NCI-H2171 (cell line): ENCODE data around the gene SNRNP48.

Experiments used
- DNase-seq: peaks from one replicate; lab custom pipeline; 2025; lab: John Stamatoyannopoulos, UW

Gene SNRNP48, protein sequence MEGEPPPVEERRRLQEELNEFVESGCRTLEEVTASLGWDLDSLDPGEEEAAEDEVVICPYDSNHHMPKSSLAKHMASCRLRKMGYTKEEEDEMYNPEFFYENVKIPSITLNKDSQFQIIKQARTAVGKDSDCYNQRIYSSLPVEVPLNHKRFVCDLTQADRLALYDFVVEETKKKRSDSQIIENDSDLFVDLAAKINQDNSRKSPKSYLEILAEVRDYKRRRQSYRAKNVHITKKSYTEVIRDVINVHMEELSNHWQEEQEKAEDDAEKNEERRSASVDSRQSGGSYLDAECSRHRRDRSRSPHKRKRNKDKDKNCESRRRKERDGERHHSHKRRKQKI

DNA sequence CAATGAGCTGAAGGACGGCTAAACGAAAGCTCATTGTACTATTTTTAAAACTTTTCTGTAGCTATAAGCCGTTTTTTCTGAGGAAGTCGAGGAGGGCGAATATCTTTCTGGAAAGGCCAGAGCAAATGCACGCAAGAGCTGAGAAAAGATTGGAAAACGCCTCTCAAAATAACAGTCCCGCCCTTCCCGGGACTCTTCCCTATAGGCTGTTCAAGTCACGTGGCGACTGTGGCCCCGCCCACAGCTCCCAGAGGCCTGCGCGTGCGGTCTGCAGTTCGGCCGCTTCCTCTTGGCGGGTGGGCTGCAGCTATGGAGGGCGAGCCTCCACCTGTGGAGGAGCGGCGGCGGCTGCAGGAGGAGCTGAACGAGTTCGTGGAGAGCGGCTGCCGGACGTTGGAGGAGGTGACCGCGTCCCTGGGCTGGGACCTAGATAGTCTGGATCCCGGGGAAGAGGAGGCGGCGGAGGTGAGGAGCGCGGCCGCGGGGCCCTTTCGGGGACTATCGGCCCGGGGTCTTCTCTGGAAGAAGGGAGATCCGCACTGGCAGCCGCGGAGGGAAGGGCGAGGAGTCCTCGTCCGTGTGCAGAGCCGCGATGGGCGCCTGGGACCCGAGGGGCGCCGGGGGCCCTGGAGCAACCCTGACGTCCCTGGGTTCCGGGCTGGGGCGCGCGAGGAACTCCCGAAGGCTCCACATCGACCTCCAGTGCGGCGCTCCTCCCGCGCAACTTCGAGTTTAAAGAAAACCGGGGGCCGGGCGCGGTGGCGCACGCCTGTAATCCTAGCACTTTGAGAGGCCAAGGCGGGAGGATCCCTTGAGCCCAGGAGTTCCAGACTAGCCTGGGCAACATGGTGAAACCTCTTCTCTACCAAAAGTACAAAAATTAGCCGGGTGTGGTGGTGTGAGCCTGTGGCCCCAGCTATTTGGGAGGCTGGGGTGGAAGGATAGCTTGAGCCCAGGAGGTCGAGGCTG is at the start of gene SNRNP48:
SNRNP48 (plus strand) TSS at position 250 of the 969 bp plus-strand sequence; CDS start at position 310, 60 bp downstream.
- DNase-seq = peak; percentile 94

- no peak for DNase-seq
Observed at GRCh38 chr6:7540595-7540994, 49.4 kb upstream of the SNRNP48 start.

GRCh38 chr6:7541175-7542064 is 48.6 kb upstream of the SNRNP48 start, which contains the start of gene DSP:
TSS of gene DSP (plus strand) at chr6:7541671. CDS start at chr6:7541916, 245 bp downstream.
- DNase-seq = peak; percentile 68

DNA sequence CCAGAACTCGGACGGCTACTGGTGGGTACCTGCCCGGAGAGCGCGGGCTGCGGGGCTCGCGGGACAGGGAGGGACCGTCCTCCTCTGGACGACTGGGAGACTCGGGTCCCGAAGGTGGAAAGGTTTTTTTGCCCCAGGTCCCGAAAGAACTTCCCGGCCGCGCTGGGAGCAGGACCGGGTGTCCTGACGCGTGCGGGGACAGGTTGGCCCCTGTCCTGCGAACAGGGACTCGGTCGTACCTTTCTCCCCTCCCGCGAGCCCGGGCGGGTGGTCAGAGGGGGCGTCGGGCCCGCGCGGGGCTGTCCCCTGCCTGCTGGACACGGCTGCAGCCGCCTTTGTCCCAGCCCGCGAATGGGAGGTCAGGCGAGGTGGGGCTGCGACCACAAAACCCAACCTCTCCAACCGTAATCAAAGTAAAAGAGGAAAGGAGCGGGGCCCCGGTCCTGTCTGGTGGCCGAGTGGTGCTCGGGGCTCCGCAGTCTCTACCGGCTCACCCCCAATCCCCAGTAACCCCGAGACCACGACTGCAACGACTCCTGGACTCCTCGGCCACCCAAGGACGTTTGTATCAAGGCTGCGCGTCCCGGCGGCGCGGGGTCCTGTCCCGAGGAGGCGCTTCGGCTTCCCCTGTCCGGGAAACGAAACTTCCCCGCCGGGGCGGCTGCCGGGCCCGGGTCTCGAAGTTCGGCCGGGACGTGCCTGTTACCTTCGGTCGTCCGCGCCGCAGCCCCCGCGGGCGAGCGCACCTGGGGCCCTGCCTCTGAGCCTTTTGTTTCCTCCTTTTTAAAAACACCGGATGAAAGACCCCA is 47.7 kb upstream of the SNRNP48 start:
- no peak for DNase-seq

DNA sequence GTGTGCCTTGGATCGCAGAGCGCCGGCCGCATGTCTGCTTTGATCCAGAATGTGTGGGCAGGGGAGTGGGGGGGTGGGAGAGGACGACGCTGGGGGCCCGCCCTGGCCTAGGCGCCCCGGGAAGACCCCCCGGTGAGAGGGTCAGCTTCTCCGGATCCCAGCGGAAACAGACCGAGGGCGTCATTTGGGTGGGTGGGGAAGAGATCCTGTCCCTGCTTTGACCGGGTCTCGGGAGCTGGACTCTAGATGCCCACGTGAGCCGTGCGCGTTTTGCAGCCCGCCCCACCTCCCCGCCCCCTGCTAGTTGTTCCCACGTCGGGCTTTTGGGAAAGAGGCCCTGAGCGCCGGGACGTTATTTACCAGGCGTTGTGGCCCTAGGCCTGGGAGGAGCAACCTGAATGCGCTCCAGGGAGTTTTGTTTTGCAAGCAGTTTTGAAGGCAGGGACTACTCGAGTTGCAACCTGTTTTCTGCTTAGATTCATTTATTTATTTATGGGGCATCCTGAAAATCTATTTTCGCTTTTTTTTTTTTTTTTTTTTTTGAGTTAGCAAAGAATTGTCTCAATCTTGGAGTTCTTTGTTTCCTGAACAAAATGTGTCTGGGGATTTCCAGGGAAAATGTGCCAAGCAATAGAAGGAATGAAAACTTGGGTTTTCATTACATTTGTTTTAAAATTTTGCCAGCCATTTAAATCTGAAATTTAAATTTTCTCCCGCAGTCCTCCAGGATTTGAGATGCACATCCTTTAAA is 46.9 kb upstream of the SNRNP48 start:
- peak; percentile 49 for DNase-seq

DNA sequence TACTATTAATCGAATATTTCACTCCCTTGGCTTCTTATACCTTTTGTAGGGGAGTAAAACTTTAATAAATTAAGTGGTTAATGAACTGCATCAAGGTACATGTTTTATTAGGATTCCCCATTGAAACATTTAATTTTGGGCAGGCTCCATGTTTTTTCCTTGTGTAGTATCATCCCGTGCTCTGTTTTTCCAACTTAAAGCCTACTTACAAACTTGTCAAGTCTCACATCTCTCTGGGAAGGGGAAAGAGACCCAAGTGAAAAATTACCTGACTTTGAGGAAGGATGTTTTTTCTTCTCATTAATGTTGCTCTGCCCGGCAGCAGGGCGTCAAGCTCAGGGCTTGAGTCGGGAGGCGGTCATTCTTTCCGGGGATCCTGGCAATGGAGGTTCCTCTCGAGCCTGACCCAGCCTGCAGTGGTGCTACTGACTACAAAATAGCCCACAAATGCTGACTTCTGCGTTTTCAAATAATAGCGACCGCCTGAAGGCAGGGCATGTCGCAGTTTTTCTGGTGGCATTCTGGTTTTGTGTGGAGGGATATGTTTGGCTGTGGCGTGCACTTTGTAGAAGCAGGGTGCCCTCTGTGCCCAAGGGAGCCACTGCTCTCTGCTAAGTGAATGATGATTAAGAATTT is 46.1 kb upstream of the SNRNP48 start:
- DNase-seq = no peak

GRCh38 chr6:7544597-7544996 is 45.4 kb upstream of the SNRNP48 start:
- no peak for DNase-seq

DNA sequence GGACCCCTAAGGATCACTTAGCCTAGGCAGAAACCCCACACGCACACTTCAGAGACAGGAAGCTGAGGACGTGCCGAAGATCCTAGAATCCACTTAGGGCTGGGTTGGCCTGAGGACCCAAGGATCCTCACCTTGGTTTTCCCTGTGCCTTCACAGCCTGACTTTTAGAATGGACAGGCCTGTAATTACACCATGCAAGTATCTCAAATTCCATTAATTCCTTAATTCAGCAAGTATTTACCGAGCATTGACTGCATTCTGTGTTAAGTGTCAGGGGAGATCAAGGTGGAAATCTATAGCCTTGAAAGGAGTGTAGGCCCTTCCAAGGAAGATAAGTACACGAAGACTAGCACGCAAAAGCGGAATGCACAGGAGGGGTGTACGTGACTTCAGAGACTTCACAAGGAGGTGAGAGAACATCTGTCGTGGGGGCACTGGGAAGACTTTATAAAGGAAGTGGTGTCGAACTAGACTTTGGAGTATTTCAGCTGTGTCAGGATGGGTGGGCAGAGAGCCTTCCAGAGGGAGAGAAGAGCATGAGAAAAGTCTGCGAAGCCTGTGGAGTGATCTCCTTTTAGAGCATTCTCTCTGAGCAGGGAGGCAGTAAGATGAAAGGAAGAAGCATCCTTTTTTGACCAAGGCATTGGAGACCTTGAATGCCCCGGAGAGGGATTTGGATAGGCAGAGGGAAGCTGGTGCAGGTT is 44.5 kb upstream of the SNRNP48 start:
- no peak for DNase-seq

GRCh38 chr6:7546020-7546369 is 44.0 kb upstream of the SNRNP48 start:
- DNase-seq = no peak

DNA sequence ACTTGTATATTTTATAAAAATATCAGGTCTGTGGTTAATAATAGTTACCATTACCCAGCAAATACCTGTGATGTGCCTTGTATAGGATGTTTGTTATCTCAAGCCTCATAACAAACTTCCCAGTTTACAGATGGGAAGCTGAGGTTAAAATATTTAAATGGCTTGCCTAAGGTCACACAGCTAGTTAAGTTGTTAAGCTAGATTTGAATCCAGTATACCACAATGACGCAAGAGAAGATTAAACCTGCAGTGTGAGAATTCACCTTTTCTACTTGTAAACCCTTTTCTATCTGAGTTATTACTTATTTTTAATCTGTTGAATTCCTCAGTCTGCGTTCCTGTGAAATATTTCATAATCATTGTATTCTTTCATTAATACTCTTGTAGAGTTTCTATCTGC is 43.6 kb upstream of the SNRNP48 start:
- no peak for DNase-seq

- no peak for DNase-seq
Observed at GRCh38 chr6:7546896-7547295, 43.1 kb upstream of the SNRNP48 start.

DNA sequence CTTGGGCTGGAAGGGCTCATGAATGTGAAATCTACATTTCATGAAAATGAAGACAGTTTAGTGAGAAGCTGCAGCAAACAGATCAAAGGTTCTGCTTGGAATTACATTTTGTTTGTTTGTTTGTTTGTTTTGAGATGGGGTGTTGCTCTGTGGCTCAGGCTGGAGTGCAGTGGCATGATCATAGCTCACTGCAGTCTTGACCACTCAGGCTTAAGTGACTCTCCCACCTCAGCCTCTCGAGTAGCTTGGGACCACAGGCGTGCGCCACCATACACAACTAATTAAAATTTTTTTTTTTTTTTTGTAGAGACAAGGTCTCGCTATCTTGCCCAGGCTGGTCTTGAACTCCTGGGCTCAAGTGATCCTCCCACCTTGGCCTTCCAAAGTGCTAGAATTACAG is 42.7 kb upstream of the SNRNP48 start:
- DNase-seq = no peak

- no peak for DNase-seq
Observed at GRCh38 chr6:7550433-7550801, 39.6 kb upstream of the SNRNP48 start.

GRCh38 chr6:7554533-7555275 is 35.3 kb upstream of the SNRNP48 start:
- no peak for DNase-seq

DNA sequence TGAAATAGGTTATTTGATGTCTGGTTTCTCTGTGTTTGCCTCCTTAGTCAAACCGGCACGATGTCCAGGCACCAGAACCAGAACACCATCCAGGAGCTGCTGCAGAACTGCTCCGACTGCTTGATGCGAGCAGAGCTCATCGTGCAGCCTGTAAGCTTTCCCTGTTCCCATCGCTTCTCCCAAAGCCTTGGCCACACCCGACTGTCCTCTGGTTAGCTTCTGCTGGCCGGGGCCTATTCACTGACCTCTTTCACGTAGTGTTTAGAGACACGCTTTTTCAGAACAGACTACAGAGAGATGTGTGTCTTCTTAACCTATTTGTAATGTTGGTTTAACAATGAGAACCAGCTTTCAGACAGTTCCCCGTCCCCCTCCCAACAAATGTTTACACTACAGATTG is 34.3 kb upstream of the SNRNP48 start:
- DNase-seq = no peak

- no peak for DNase-seq
Observed at GRCh38 chr6:7556394-7557106, 33.4 kb upstream of the SNRNP48 start.

DNA sequence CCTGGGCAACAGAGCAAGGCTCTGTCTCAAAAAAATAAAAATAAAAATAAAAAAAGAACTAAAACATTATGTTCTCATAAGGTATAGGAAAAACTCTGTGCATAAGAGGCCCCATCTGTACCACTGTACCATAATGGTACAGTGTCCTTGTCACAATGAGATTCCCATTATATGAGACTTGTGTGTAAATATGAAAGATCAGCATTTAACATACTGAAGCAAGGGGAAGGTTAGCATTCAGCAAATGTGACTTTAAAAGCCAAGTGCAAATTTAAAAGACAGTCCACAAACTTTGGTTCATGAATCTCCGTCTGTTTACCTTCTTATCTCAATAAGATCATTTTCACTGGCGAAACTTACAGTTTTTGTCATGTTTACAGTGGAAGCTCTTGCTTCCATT is 32.3 kb upstream of the SNRNP48 start:
- no peak for DNase-seq

GRCh38 chr6:7558781-7559180 is 31.2 kb upstream of the SNRNP48 start:
- no peak for DNase-seq
